Epithelial cell of esophagus (primary cell): Measurements from ENCODE around the gene B9D1.
"Not testable (repeated sequence)": the region's sequence is repeated elsewhere in the genome, so short reads cannot be mapped to it uniquely, and the experiment has no call there.

Source experiments
- DNase-seq: peaks from one replicate; pipeline ENCODE4 v3.0.0; 2010; ENCODE audit warnings: low read depth
- H3K4me3 ChIP-seq: 2 replicates; pipeline ENCODE4 v1.5.1; 2011; ENCODE audit warnings: mild to moderate bottlenecking, low read length, control low read depth
- CTCF ChIP-seq: IDR thresholded peaks from 2 replicates; pipeline ENCODE4 v1.5.1; 2011; ENCODE audit warnings: low read depth, mild to moderate bottlenecking, low read length, control low read depth, inconsistent platforms; ENCODE audit not compliant: insufficient read depth; ENCODE audit errors: missing control alignments

Gene B9D1

GRCh38 chr17:19359856-19360255, 2.7 kb downstream of the B9D1 start:
- H3K4me3 ChIP-seq: no peak overlapping the region
- DNase-seq: no peak
- TF ChIP-seq CTCF: no peak

- no peak for TF ChIP-seq CTCF
- DNase-seq: no peak
- H3K4me3 ChIP-seq: no peak overlapping the region
Measured at GRCh38 chr17:19359151-19359550, 3.4 kb downstream of the B9D1 start.

GRCh38 chr17:19357761-19358160, 4.8 kb downstream of the B9D1 start:
- no peak for TF ChIP-seq CTCF
- H3K4me3 ChIP-seq: no peak overlapping the region
- no peak for DNase-seq

GRCh38 chr17:19357351-19357750, 5.2 kb downstream of the B9D1 start:
- no peak overlapping the region for H3K4me3 ChIP-seq
- no peak for TF ChIP-seq CTCF
- DNase-seq: no peak

GRCh38 chr17:19354748-19355147, 7.8 kb downstream of the B9D1 start:
- TF ChIP-seq CTCF: no peak
- no peak overlapping the region for H3K4me3 ChIP-seq
- DNase-seq: no peak

GRCh38 chr17:19353401-19353800, 9.1 kb downstream of the B9D1 start:
- not testable (repeated sequence) for DNase-seq

GRCh38 chr17:19348806-19349205, 13.7 kb downstream of the B9D1 start:
- no peak for DNase-seq
- TF ChIP-seq CTCF: no peak
- H3K4me3 ChIP-seq: no peak overlapping the region

More at GRCh38 chr17:19353401-19353800, 9.1 kb downstream of the B9D1 start:
- not testable (repeated sequence) for H3K4me3 ChIP-seq

GRCh38 chr17:19348081-19348650, 14.4 kb downstream of the B9D1 start:
- TF ChIP-seq CTCF: no peak
- no peak overlapping the region for H3K4me3 ChIP-seq
- peak; percentile 76 for DNase-seq
